Vagina (tissue), 2 donors: ENCODE results near the gene TM7SF2.

Experiments used
- CTCF ChIP-seq, 3 experiments: fragments of 450-650 bp in 2 of 3; fragments of 200-600 bp in 1 of 3; sonication (generic) in 1 of 3; IDR thresholded peaks; one replicate each; pipeline ENCODE4 v1.5.1; 2017 to 2019; ENCODE audit warnings: antibody characterized with exemption in 3 of 3, mild to moderate bottlenecking in 2 of 3, moderate library complexity in 2 of 3
- POLR2AphosphoS5 ChIP-seq, 2 donors: sonication (generic); formaldehyde crosslinking; IDR thresholded peaks; one replicate each; pipeline ENCODE4 v1.9.0; 2017; ENCODE audit warnings: antibody characterized with exemption in 2 of 2, mild to moderate bottlenecking in 2 of 2, low read depth in 1 of 2; ENCODE audit not compliant: insufficient read depth in 1 of 2

- TF ChIP-seq CTCF (IDR thresholded peaks at IDR 0.05) (no peak), POLR2AphosphoS5 (IDR thresholded peaks at IDR 0.05; ENCODE audit: insufficient read depth in 1 of 2, low read depth in 1 of 2) (no peak)
These were observed 44.6 kb downstream of the TM7SF2 start for GRCh38 chr11:65156256-65156655.
